Transverse colon (tissue), 4 donors: Measurements from ENCODE around the gene SLC6A11.

Experiments
- CTCF ChIP-seq, 5 experiments: fragments of 200-600 bp in 3 of 5; fragments of 450-650 bp in 2 of 5; sonication (generic) in 3 of 5; IDR thresholded peaks; 1 replicate in 2 of 5; 2 replicates in 3 of 5; pipeline ENCODE4 v1.5.1; 2016 to 2017; ENCODE audit warnings: antibody characterized with exemption in 5 of 5, inconsistent platforms in 3 of 5, mild to moderate bottlenecking in 2 of 5, moderate library complexity in 1 of 5
- EP300 ChIP-seq: sonication (generic); formaldehyde crosslinking; IDR thresholded peaks from one replicate; pipeline ENCODE4 v1.6.1; 2017; ENCODE audit warnings: antibody characterized with exemption, low read depth
- POLR2A ChIP-seq: fragments of 450-650 bp; IDR thresholded peaks from one replicate; pipeline ENCODE4 v1.6.1; 2016; ENCODE audit warnings: antibody characterized with exemption, mild to moderate bottlenecking, moderate library complexity
- POLR2AphosphoS5 ChIP-seq, 3 donors: sonication (generic); formaldehyde crosslinking; IDR thresholded peaks; one replicate each; pipeline ENCODE4 v1.6.1; 2016; ENCODE audit warnings: antibody characterized with exemption in 3 of 3

GRCh38 chr3:10910367-10910766 is 94.3 kb downstream of the SLC6A11 start:
- no peak for TF ChIP-seq POLR2A
- TF ChIP-seq CTCF (IDR thresholded peaks at IDR 0.05), result no peak
- no peak for TF ChIP-seq EP300
- no peak for TF ChIP-seq POLR2AphosphoS5 (IDR thresholded peaks at IDR 0.05)
